ENCODE measurements around the gene DGCR8. TPM values are rescaled to one million over a fixed set of nuclear protein-coding genes. Genes with fewer than 3 reads are reported as not detected.

DGCR8 gene
- total and polyA plus RNA-seq, 2 of the 4 experiments (the other 2 are of a cell fraction) = 16.7 to 25.3 TPM

DNA sequence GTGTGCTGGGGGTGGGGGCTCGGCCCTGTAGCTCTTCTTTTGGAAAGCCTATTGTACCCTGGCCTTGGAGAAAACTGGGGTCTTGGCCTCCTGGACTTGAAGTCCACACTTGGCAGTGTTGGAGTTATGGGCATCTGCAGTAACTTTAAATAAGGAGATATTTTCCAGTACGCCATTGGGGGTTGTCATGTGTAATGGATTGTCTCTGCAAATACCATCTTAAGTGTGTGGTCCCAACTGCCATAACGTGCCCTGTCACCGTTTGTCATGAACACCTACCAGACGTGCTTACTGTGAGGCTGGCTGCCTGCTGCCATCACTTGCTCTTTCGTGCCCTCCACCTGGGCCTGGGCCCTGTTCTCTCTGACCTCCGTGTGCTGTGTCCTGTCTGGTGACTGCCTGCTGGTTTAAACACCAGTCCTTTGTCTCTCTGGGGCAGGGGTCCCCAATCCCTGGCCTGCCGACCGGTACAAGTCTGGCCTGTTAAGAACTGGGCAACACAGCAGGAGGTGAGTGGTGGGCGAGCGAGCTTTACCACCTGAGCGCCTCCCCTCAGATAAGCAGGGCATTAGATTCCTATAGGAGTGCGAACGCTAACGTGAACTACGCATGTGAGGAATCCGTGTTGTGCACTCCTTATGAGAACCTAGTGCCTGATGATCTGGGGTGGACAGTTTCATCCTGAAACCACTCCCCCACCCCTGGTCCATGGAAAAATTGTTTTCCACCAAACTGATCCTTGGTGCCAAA lies 48.0 kb downstream of the DGCR8 start:
- WGBS, 2 experiments (ENCODE audit: extremely low coverage in 2 of 2, insufficient read length in 1 of 2) = 54% methylated on average over 7 of the region's 17 CpGs; no CpG with 5 or more reads in 1 of the 2 experiments
- Histone ChIP-seq H4K91ac (ENCODE audit: insufficient read depth, low read depth, low read length) (no peak overlapping the region), H3K14ac (replicated peaks; ENCODE audit: low read depth, low read length) (no peak overlapping the region), H3K9me3 (ENCODE audit: control insufficient read depth, insufficient read depth, low read length) (no peaks in the 10 kb centered on the region), H2BK20ac (ENCODE audit: low read depth, low read length) (no peak overlapping the region), H2BK120ac (ENCODE audit: low read depth, low read length) (no peak overlapping the region), H3K18ac (ENCODE audit: low read depth, low read length) (no peak overlapping the region), H3K36me3 (ENCODE audit: control insufficient read depth, insufficient read depth, low read length) (peaks cover 38% of the 10 kb centered on the region), H3K4ac (ENCODE audit: low read depth, low read length) (no peak overlapping the region), H3K23ac (ENCODE audit: low read depth, low read length) (no peak overlapping the region), H3K56ac (ENCODE audit: extremely low read depth, insufficient read depth, low read length) (no peak overlapping the region), H2AK5ac (ENCODE audit: low read depth, low read length) (no peak overlapping the region), H3K79me1 (ENCODE audit: low read depth in 1 of 2, low read length in 2 of 2) (peaks cover 4 to 26% of the 10 kb centered on the region in 2 experiments; a peak in 3 of 4 replicates), H2AFZ (replicated peaks; ENCODE audit: low read length, poor library complexity) (no peak overlapping the region), H2AK9ac (replicated peaks; ENCODE audit: low read depth, low read length, poor library complexity) (no peak overlapping the region), H4K20me1 (ENCODE audit: insufficient read depth, low read length) (peaks cover 31% of the 10 kb centered on the region), H3K27me3 (ENCODE audit: control insufficient read depth, insufficient read depth, low read length) (no peaks in the 10 kb centered on the region), H3K27ac (ENCODE audit: insufficient read depth, low read length) (no peak overlapping the region), H3K4me1 (ENCODE audit: control insufficient read depth, insufficient read depth, low read length) (peaks cover 9% of the 10 kb centered on the region), H2BK15ac (ENCODE audit: low read depth, low read length) (no peak overlapping the region), H4K8ac (ENCODE audit: low read depth in 2 of 2, low read length in 2 of 2) (no peak overlapping the region), H3K9me1 (ENCODE audit: insufficient read depth, low read length) (peaks cover 3% of the 10 kb centered on the region; the same call in 1 of the 2 replicates), H2BK5ac (ENCODE audit: low read depth, low read length, poor library complexity, severe bottlenecking) (no peak overlapping the region), H3K4me2 (ENCODE audit: low read depth, low read length) (no peak overlapping the region), H4K5ac (ENCODE audit: low read depth, low read length) (no peak overlapping the region), H3K9ac (ENCODE audit: low read depth, low read length) (no peak overlapping the region), H3K4me3 (ENCODE audit: insufficient read depth, low read depth, low read length) (no peak overlapping the region)
- intact Hi-C loops (cut with micrococcal nuclease) = no loop called here
- in situ Hi-C loops (cut with MboI; ENCODE audit: low sequenced_read_pairs) = no loop called here
- POLR2A ChIA-PET (ENCODE audit: unreplicated experiment) = no interaction called here
- DNase-seq (no peak), ATAC-seq (ENCODE audit: low read depth) (no peak)
- no TSS peak for BruUV-seq (replicated peaks)
- CTCF ChIA-PET = no interaction called here
- dilution Hi-C loops (cut with HindIII; ENCODE audit: low sequenced_read_pairs, unreplicated experiment) = no loop called here
- TF ChIP-seq NFE2L2 (IDR thresholded peaks at IDR 0.05; ENCODE audit: low read depth, low read length) (no peak), BHLHE40 (IDR thresholded peaks at IDR 0.05; ENCODE audit: low read depth, low read length) (no peak), MAZ (IDR thresholded peaks at IDR 0.05; ENCODE audit: borderline replicate concordance, low read depth, low read length) (no peak), CHD1 (IDR thresholded peaks at IDR 0.05; ENCODE audit: low read depth, low read length) (no peak), CEBPB (IDR thresholded peaks at IDR 0.05; ENCODE audit: low read depth, low read length) (no peak), RFX5 (IDR thresholded peaks at IDR 0.05; ENCODE audit: low read depth, low read length) (no peak), MXI1 (IDR thresholded peaks at IDR 0.05; ENCODE audit: borderline replicate concordance, low read depth, low read length) (no peak), RCOR1 (IDR thresholded peaks at IDR 0.05; ENCODE audit: insufficient replicate concordance, low read length) (no peak), FOS (IDR thresholded peaks at IDR 0.05; ENCODE audit: low read depth, low read length) (no peak), POLR2A (IDR thresholded peaks at IDR 0.05; ENCODE audit: low read depth, low read length) (no peak), RAD21 (IDR thresholded peaks at IDR 0.05; ENCODE audit: low read length) (no peak), MAFK (IDR thresholded peaks at IDR 0.05; ENCODE audit: low read depth, low read length) (no peak), SMC3 (IDR thresholded peaks at IDR 0.05; ENCODE audit: low read depth, low read length) (no peak)
- TF ChIP-seq, protein P1, sequence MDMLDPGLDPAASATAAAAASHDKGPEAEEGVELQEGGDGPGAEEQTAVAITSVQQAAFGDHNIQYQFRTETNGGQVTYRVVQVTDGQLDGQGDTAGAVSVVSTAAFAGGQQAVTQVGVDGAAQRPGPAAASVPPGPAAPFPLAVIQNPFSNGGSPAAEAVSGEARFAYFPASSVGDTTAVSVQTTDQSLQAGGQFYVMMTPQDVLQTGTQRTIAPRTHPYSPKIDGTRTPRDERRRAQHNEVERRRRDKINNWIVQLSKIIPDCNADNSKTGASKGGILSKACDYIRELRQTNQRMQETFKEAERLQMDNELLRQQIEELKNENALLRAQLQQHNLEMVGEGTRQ (IDR thresholded peaks at IDR 0.05; ENCODE audit: low read depth, low read length) = no peak
- TF ChIP-seq, protein P2, sequence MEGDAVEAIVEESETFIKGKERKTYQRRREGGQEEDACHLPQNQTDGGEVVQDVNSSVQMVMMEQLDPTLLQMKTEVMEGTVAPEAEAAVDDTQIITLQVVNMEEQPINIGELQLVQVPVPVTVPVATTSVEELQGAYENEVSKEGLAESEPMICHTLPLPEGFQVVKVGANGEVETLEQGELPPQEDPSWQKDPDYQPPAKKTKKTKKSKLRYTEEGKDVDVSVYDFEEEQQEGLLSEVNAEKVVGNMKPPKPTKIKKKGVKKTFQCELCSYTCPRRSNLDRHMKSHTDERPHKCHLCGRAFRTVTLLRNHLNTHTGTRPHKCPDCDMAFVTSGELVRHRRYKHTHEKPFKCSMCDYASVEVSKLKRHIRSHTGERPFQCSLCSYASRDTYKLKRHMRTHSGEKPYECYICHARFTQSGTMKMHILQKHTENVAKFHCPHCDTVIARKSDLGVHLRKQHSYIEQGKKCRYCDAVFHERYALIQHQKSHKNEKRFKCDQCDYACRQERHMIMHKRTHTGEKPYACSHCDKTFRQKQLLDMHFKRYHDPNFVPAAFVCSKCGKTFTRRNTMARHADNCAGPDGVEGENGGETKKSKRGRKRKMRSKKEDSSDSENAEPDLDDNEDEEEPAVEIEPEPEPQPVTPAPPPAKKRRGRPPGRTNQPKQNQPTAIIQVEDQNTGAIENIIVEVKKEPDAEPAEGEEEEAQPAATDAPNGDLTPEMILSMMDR (conservative IDR thresholded peaks at IDR 0.05; ENCODE audit: low read depth, low read length) = no peak
- TF ChIP-seq, protein P3, sequence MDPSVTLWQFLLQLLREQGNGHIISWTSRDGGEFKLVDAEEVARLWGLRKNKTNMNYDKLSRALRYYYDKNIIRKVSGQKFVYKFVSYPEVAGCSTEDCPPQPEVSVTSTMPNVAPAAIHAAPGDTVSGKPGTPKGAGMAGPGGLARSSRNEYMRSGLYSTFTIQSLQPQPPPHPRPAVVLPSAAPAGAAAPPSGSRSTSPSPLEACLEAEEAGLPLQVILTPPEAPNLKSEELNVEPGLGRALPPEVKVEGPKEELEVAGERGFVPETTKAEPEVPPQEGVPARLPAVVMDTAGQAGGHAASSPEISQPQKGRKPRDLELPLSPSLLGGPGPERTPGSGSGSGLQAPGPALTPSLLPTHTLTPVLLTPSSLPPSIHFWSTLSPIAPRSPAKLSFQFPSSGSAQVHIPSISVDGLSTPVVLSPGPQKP (IDR thresholded peaks at IDR 0.05; ENCODE audit: borderline replicate concordance, low read depth, low read length) = no peak
